Stomach smooth muscle (tissue), 2 donors: ENCODE results near the gene PLXNA2.
A peak's percentile ranks its signal among the peaks of the same experiment; 100 is the strongest.

Source experiments
- H3K27ac ChIP-seq: one replicate; pipeline ENCODE4 v1.7.0; 2013; ENCODE audit warnings: mild to moderate bottlenecking, low read length, inconsistent platforms
- H3K27me3 ChIP-seq, 2 donors: one replicate each; pipeline ENCODE4 v1.7.0; 2013; ENCODE audit warnings: low read length in 2 of 2; ENCODE audit not compliant: insufficient read depth in 2 of 2, control insufficient read depth in 1 of 2
- H3K36me3 ChIP-seq, 2 donors: one replicate each; pipeline ENCODE4 v1.7.0; 2013; ENCODE audit warnings: low read length in 2 of 2; ENCODE audit not compliant: control insufficient read depth in 2 of 2, insufficient read depth in 2 of 2
- H3K4me1 ChIP-seq: one replicate; pipeline ENCODE4 v1.7.0; 2013; ENCODE audit warnings: low read length; ENCODE audit not compliant: control insufficient read depth, insufficient read depth
- H3K4me3 ChIP-seq, 2 donors: one replicate each; pipeline ENCODE4 v1.7.0; 2013; ENCODE audit warnings: low read length in 2 of 2
- H3K9ac ChIP-seq, 2 donors: one replicate each; pipeline ENCODE4 v1.7.0; 2013; ENCODE audit warnings: low read length in 2 of 2, mild to moderate bottlenecking in 1 of 2
- H3K9me3 ChIP-seq, 2 donors: one replicate each; pipeline ENCODE4 v1.7.0; 2013; ENCODE audit warnings: low read length in 2 of 2; ENCODE audit not compliant: control insufficient read depth in 2 of 2
- donor health status: healthy.
- donor health status: Pancreatic carcinoma.

The PLXNA2 gene

DNA sequence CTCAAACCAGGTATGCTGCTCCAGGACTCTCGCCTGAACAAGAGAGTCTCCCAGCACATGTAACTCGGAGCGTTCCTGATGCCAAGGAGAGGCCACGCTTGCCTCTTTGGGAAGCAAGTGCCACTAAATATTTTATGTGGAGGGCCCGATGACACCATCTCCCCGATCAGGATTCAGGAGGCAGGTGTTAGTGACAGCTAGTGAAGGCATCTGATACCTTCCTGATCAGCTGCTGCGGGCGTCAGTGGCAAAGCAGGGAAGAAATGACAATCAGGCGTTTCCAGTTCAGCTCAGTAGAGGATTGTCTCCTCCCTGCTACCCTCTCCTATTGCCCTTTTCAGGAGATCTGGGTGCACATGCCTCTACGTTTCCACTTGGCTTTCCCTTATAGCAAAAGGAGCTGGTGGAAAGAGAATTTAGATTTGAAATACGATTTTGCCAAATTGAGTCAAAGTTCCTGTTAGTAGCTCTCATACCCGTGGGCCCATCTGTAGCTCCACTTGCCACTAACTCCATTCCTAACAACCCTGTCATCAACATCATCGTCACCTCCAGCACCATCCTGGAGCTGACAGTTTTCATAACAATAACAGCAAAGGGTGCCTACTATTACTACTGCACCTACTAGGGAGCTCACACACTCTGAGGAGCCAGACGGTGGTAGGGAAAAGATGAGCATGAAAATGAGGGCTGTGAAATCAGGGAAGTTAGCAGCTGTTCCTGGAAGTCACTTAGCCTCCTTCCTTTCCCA is 21.6 kb downstream of the PLXNA2 start:
- Histone ChIP-seq H3K36me3 (no peaks in the 10 kb centered on the region), H3K4me3 (no peak overlapping the region), H3K9me3 (no peaks in the 10 kb centered on the region), H3K27ac (peak overlapping the region; percentile 32), H3K27me3 (no peaks in the 10 kb centered on the region), H3K9ac (no peak overlapping the region), H3K4me1 (peaks cover 74% of the 10 kb centered on the region)

DNA sequence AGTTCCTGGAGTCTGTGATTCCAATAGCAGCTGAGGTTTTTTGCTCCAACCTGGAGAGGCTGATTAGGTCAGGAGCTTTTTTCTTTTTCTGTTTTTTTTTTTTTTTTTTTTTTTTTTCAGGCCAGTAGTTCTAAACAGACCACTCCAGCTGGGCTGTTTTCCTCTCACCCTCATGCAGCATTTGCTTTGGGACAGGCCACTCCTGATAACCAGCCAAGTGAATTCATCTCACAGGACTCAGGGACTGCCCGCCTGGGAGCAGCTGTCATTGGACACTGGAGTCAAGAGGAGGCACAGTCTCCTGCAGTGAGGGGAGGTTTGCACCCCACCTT is 22.9 kb downstream of the PLXNA2 start:
- peak overlapping the region; percentile 82 for H3K27ac ChIP-seq

GRCh38 chr1:208219659-208220282 is 24.4 kb downstream of the PLXNA2 start:
- no peaks in the 10 kb centered on the region for H3K27me3 ChIP-seq
- peak overlapping the region in 1 of 2 donors; percentile 53 for H3K9ac ChIP-seq
- H3K4me3 ChIP-seq, result peak overlapping the region; percentile 31 to 55
- H3K27ac ChIP-seq, result peak overlapping the region; percentile 82
- no peaks in the 10 kb centered on the region for H3K9me3 ChIP-seq
- H3K36me3 ChIP-seq, result peaks cover 10 to 15% of the 10 kb centered on the region in 2 donors
- H3K4me1 ChIP-seq, result peaks cover 68% of the 10 kb centered on the region

More for the DNA sequence above, 22.9 kb downstream of the PLXNA2 start:
- Histone ChIP-seq H3K27me3 (no peaks in the 10 kb centered on the region), H3K36me3 (peaks cover 5 to 11% of the 10 kb centered on the region in 2 donors), H3K4me1 (peaks cover 73% of the 10 kb centered on the region), H3K9ac (no peak overlapping the region), H3K9me3 (no peaks in the 10 kb centered on the region), H3K4me3 (no peak overlapping the region)

GRCh38 chr1:208219098-208219658 is 25.0 kb downstream of the PLXNA2 start:
- H3K27me3 ChIP-seq, result no peaks in the 10 kb centered on the region
- H3K4me1 ChIP-seq, result peaks cover 68% of the 10 kb centered on the region
- H3K27ac ChIP-seq, result peak overlapping the region; percentile 82
- H3K36me3 ChIP-seq, result peaks cover 10 to 17% of the 10 kb centered on the region in 2 donors
- no peaks in the 10 kb centered on the region for H3K9me3 ChIP-seq
- H3K4me3 ChIP-seq, result peak overlapping the region in 1 of 2 donors; percentile 55
- H3K9ac ChIP-seq, result peak overlapping the region in 1 of 2 donors; percentile 36

GRCh38 chr1:208218237-208219097 is 25.7 kb downstream of the PLXNA2 start:
- Histone ChIP-seq H3K9ac (peak overlapping the region in 1 of 2 donors; percentile 21), H3K27ac (peak overlapping the region; percentile 82), H3K36me3 (peaks cover 10 to 17% of the 10 kb centered on the region in 2 donors), H3K4me3 (no peak overlapping the region), H3K27me3 (no peaks in the 10 kb centered on the region), H3K4me1 (peaks cover 73% of the 10 kb centered on the region), H3K9me3 (no peaks in the 10 kb centered on the region)

DNA sequence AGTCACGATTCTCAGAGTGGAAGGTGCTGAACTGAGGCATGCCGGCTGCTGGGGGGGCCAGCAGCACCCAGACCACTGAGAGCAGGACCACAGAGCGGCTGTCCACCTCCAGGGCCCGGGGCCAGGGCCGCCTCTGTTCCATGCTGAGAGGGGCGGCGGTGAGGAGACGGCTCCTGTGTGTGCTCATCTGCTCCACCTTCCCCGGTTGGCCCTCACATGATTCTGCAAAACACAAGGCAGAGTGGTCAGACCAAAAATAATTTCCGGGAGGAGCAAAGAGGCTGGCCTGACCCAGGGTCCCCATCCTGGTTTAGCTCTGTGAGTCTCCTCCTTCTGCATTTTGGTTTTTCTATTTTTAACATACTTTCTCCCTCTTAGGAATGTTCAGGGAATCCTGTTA is 26.4 kb downstream of the PLXNA2 start:
- no peaks in the 10 kb centered on the region for H3K9me3 ChIP-seq
- no peaks in the 10 kb centered on the region for H3K27me3 ChIP-seq
- no peak overlapping the region for H3K9ac ChIP-seq
- H3K36me3 ChIP-seq, result peaks cover 10 to 17% of the 10 kb centered on the region in 2 donors
- peak overlapping the region in 1 of 2 donors; percentile 8 for H3K4me3 ChIP-seq
- peaks cover 72% of the 10 kb centered on the region for H3K4me1 ChIP-seq
- H3K27ac ChIP-seq, result peak overlapping the region; percentile 82

- H3K9ac ChIP-seq, result no peak overlapping the region
- peaks cover 14 to 22% of the 10 kb centered on the region in 2 donors for H3K36me3 ChIP-seq
- no peaks in the 10 kb centered on the region for H3K9me3 ChIP-seq
- H3K4me3 ChIP-seq, result no peak overlapping the region
- peaks cover 66% of the 10 kb centered on the region for H3K4me1 ChIP-seq
- H3K27ac ChIP-seq, result peak overlapping the region; percentile 82
- H3K27me3 ChIP-seq, result no peaks in the 10 kb centered on the region
Observed at GRCh38 chr1:208216806-208217205, 27.4 kb downstream of the PLXNA2 start.

GRCh38 chr1:208216062-208216461 is 28.1 kb downstream of the PLXNA2 start:
- Histone ChIP-seq H3K9ac (no peak overlapping the region), H3K4me1 (peaks cover 59% of the 10 kb centered on the region), H3K4me3 (no peak overlapping the region), H3K36me3 (peaks cover 14 to 22% of the 10 kb centered on the region in 2 donors), H3K27ac (peak overlapping the region; percentile 82), H3K9me3 (no peaks in the 10 kb centered on the region), H3K27me3 (no peaks in the 10 kb centered on the region)

DNA sequence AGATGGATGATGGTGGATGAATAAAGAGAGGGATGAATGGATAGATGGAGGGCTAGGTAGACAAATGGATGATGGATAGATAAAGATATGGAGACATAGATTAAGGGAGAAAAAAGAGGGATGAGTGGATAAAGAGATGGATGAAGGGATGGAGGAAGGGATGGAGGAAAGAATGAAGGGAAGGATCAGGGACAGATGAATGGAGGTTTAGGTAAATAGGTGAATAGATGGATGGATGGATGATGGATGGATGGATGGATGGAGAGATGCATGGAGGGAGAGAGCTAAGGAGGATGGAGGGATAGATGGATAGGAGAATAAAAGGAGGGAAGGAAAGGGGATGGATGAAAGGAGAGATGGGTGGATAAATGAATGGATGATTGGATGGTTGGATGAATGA is 28.8 kb downstream of the PLXNA2 start:
- H3K9ac ChIP-seq, result no peak overlapping the region
- H3K4me3 ChIP-seq, result no peak overlapping the region
- H3K4me1 ChIP-seq, result peaks cover 53% of the 10 kb centered on the region
- H3K9me3 ChIP-seq, result no peaks in the 10 kb centered on the region
- peaks cover 14 to 22% of the 10 kb centered on the region in 2 donors for H3K36me3 ChIP-seq
- H3K27ac ChIP-seq, result no peak overlapping the region
- no peaks in the 10 kb centered on the region for H3K27me3 ChIP-seq

GRCh38 chr1:208213786-208214185 is 30.4 kb downstream of the PLXNA2 start:
- H3K4me3 ChIP-seq, result no peak overlapping the region
- H3K27ac ChIP-seq, result no peak overlapping the region
- no peaks in the 10 kb centered on the region for H3K27me3 ChIP-seq
- no peak overlapping the region for H3K9ac ChIP-seq
- H3K4me1 ChIP-seq, result peaks cover 37% of the 10 kb centered on the region
- peaks cover 17 to 32% of the 10 kb centered on the region in 2 donors for H3K36me3 ChIP-seq
- H3K9me3 ChIP-seq, result no peaks in the 10 kb centered on the region
